Sigmoid colon (tissue), 4 donors: ENCODE measurements around the gene PRAF2.

Source experiments
- EP300 ChIP-seq, 4 donors: sonication (generic); formaldehyde crosslinking; IDR thresholded peaks; one replicate each; pipeline ENCODE4 v1.6.1; 2017; ENCODE audit warnings: antibody characterized with exemption in 4 of 4
- POLR2A ChIP-seq, 2 donors: fragments of 450-650 bp; IDR thresholded peaks; one replicate each; pipeline ENCODE4 v1.6.1; 2016; ENCODE audit warnings: antibody characterized with exemption in 2 of 2, mild to moderate bottlenecking in 2 of 2, moderate library complexity in 2 of 2
- POLR2AphosphoS5 ChIP-seq, 4 donors: sonication (generic); formaldehyde crosslinking; IDR thresholded peaks; one replicate each; pipeline ENCODE4 v1.6.1; 2017; ENCODE audit warnings: antibody characterized with exemption in 4 of 4
- TF ChIP-seq, protein P1 (sequence below), 4 experiments: fragments of 450-650 bp in 3 of 4; fragments of 200-600 bp in 1 of 4; IDR thresholded peaks; one replicate each; pipeline ENCODE4 v1.5.1; 2016 to 2019; ENCODE audit warnings: antibody characterized with exemption in 4 of 4, mild to moderate bottlenecking in 3 of 4, moderate library complexity in 2 of 4

DNA sequence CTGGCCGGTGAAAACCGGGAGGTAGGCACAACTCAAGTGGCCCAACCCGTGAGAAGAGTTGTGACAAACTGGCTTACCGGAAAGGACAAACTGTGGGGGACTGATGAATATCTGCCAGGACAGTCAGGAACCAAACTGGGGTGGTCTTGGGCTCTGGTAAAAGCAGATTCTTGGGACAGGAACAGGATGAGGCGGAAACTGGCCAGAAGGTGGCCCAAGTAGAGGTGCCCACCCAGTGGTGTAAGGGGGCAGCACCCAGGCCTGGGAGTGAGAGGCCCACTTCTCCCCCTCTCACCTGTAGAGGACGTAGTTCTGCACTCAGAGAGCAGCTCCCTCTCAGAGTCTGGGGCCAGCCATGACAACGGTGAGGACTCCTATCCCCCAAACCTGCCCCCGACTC lies 9.1 kb downstream of the PRAF2 start:
- TF ChIP-seq, protein P1, sequence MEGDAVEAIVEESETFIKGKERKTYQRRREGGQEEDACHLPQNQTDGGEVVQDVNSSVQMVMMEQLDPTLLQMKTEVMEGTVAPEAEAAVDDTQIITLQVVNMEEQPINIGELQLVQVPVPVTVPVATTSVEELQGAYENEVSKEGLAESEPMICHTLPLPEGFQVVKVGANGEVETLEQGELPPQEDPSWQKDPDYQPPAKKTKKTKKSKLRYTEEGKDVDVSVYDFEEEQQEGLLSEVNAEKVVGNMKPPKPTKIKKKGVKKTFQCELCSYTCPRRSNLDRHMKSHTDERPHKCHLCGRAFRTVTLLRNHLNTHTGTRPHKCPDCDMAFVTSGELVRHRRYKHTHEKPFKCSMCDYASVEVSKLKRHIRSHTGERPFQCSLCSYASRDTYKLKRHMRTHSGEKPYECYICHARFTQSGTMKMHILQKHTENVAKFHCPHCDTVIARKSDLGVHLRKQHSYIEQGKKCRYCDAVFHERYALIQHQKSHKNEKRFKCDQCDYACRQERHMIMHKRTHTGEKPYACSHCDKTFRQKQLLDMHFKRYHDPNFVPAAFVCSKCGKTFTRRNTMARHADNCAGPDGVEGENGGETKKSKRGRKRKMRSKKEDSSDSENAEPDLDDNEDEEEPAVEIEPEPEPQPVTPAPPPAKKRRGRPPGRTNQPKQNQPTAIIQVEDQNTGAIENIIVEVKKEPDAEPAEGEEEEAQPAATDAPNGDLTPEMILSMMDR (IDR thresholded peaks at IDR 0.05), result no peak
- TF ChIP-seq POLR2A (IDR thresholded peaks at IDR 0.05), result no peak
- no peak for TF ChIP-seq EP300 (IDR thresholded peaks at IDR 0.05)
- TF ChIP-seq POLR2AphosphoS5 (IDR thresholded peaks at IDR 0.05), result no peak
